ENCODE measurements around the gene ECSIT.
"Not testable (repeated sequence)": the region's sequence is repeated elsewhere in the genome, so short reads cannot be mapped to it uniquely, and the experiment has no call there.

Gene ECSIT, protein sequence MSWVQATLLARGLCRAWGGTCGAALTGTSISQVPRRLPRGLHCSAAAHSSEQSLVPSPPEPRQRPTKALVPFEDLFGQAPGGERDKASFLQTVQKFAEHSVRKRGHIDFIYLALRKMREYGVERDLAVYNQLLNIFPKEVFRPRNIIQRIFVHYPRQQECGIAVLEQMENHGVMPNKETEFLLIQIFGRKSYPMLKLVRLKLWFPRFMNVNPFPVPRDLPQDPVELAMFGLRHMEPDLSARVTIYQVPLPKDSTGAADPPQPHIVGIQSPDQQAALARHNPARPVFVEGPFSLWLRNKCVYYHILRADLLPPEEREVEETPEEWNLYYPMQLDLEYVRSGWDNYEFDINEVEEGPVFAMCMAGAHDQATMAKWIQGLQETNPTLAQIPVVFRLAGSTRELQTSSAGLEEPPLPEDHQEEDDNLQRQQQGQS

GRCh38 chr19:11528551-11529341 is at the start of gene ECSIT:
TSS of gene ECSIT (minus strand) at chr19:11529134. CDS start at chr19:11519170, 9,964 bp downstream.
- DNase-seq = peak; percentile 97

DNA sequence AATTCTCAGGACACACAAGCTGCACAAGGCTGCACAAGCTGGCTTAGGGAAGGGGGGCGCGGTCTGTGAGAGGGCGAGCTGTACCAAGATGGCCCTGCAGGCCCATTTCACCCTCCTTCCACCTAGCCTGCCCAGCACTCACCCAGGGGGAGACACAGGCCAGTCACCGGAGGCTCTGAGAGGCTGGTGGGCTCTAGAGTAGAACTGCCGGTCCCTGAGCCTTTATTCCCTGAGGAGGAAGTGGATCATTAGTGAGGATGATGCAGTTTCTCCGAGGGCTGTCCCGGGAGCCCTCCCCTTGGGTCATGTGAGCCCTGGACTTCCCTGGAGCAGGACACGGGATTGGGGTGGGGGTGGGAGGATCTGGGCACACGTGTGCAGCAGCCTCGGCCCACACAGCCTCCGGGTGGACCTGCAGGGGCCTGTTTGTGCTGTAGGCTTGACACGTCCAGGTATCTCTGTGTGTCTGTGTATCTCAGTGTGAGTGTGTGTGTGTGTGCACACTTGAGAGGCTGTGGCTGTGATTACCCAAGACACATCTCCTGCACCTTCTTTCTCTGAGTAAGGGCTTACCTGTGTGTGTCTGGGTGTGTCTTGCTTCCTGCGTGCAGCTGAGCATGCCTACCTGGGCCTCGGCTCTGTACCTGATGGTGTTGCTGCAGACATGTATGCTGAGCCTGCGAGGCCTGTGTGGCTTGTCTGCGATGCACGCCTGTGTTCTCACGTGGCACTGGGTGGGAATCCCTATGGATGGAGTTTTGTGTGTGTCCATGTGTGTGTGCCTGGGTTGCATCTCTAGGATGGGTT is 48.7 kb upstream of the ECSIT start, which contains the start of gene ACP5:
ACP5 (minus strand) TSS at position 195 of the 807 bp plus-strand sequence. CDS start 328 bp downstream, outside the sequence.
- DNase-seq = no peak

DNA sequence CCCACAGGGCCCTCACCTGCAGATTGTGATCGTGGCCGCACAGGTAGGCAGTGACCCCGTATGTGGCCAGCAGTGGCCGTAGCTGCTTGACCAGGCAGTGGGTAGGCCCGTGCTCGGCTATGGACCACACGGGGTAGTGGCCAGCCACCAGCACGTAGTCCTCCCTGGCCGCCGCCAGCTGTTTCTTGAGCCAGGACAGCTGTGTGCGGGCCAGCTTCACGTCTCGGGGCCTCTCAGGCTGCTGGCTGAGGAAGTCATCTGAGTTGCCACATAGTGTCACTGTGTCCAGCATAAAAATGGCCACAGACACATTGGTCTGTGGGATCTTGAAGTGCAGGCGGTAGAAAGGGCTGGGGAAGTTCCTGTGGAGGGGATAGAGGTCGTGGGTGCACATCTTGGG is 47.3 kb upstream of the ECSIT start:
- no peak for DNase-seq

DNA sequence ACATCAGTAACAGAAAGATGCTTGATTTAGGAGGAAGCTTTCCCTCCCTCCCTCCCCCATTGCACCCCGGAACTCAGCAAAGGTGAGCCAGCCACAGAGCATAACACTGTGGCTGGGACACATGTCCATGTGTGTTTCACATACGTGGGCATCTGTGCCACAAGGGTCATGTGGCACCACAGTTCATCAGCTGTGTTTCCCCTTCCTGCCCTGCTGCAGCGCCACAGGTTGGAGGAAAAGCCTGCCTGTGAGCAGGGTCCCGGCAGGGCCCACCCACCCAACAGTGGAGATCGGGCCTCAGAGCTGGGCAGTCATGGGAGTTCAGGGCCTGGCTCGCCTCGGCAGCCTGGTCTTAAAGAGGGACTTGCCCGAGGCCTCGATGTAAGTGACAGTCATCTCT is 45.8 kb upstream of the ECSIT start:
- no peak for DNase-seq

- not testable (repeated sequence) for DNase-seq
These were observed 44.8 kb upstream of the ECSIT start for GRCh38 chr19:11573763-11574162.

GRCh38 chr19:11573354-11573753 is 44.4 kb upstream of the ECSIT start:
- DNase-seq = not testable (repeated sequence)

DNA sequence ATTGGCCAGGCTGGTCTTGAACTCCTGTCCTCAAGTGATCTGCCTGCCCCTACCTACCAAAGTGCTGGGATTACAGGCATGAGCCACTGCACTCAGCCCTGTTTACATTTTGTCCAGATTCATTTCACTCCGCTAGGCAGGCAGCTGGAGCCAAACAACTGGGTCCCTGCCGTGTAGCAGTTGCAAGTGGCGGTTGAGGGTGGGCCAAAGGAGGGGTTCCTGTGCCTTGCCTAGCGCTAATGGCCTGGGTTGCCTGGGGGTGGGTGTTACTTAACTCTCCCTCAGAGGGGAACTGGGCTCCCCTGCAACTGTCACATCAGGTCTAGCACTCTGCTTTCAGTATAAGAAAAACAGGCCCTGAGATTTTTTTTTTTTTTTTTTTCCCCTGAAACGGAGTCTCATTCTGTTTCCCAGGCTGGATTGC is 41.1 kb upstream of the ECSIT start:
- DNase-seq = no peak

DNA sequence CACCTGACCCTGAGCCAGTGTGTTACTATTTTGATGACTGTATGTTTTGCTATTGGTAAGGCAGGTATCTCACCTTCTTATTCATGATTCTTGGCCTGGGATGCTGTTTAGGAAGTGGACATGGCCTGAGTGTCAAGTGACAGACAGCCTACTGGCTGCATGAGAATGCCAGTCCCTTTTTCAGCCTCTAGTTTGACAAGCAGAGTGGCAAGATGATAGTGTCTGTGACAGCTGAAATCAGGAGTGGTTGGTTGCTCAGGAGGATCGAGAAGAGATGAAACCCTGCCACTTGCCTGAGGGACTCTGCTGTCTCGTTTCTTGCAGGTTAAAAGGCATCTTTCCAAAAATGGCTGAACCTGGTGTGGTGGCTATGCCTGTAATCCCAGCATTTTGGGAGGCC is 37.2 kb upstream of the ECSIT start:
- DNase-seq = no peak

DNA sequence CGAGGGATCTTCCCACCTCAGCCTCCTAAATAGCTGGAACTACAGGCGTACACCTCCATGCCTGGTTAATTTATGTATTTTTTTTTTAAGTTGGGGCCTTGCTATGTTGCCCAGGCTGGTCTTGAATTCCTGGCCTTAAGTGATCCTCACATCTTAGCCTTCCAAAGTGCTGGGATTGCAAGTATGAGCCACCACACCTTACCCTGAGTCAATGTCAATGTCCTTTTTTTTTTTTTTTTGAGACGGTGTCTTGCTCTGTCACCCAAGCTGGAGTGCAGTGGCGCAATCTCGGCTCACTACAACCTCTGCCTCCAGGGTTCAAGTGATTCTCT is 36.7 kb upstream of the ECSIT start:
- DNase-seq = not testable (repeated sequence)

DNA sequence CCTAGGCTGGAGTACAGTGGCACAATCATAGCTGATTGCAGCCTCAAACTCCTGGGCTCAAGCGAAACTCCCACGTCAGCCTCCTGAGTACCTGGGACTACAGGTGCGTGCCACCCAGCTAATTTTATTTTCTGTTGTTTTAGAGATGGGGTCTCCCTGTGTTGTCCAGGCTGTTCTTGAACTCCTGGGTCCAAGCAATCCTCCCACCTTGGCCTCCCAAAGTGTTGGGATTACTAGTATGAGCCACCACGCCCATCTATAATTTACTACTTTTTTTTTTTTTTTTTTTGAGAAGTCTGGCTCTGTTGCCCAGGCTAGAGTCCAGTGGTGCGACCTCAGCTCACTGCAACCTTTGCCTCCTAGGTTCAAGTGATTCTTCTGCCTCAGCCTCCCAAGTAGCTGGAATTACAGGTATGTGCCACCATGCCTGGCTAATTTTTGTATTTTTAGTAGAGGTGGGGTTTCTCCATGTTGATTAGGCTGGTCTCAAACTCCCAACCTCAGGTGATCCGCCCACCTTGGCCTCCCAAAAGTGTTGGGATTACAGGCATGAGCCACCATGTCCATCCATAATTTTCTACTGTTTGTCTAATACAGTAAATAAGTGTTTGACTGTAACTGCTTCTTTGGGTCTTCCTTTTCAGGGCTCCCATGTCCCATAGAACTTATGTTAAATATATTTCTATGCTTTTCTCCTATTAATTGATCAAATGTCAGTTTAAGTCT is 35.3 kb upstream of the ECSIT start:
- DNase-seq = not testable (repeated sequence)

GRCh38 chr19:11563532-11563931 is 34.6 kb upstream of the ECSIT start:
- DNase-seq = no peak

- no peak for DNase-seq
These were observed 31.6 kb upstream of the ECSIT start for GRCh38 chr19:11560404-11561051.

DNA sequence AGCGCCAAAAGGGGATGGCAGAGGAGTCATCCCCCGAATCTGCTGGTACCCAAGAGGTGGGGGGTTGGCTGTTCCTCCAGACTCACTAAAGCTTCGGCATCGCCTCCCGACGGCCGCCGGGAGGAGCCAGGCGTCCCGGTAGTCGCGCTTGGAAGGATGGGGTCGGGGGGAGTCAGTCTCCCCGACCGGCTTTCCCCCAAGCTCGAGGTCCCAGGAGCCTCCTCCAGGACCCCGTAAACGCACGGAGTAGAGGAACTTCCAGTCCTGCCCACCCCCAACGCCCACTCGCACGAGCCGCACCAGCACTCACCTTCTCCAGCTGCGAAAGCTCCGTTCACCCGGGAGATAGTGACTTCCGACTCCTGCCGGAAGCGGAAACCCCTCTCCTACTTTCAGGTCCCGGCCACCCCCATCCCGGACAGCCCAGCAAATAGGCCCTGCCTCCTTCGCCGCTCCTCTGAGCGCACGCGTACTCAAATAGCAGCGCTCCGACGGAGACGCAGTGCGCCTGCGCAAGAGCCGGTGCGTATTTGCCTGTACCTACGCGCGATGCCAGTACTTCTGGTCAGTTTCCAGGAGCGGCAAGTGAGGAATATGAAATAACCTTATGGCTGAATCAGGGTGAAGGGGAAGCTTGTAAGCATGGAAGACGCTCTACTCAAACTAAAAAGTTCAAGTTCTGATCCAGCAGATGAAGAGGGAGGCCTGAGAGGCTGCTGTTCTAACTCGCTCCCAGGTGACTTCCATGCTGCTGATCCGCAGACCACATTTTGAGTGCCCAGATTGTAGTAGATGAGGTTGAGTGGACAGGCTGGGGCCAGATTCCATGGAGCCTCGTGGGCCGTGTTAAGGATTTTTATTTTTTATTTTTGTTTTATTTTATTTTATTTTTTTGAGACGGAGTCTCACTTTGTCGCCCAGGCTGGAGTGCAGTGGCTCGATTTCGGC is 30.2 kb upstream of the ECSIT start, which contains the start of gene ELOF1:
ELOF1 (minus strand) TSS at position 350 of the 948 bp plus-strand sequence. CDS start 4,883 bp downstream, outside the sequence.
- DNase-seq = peak; percentile 98

DNA sequence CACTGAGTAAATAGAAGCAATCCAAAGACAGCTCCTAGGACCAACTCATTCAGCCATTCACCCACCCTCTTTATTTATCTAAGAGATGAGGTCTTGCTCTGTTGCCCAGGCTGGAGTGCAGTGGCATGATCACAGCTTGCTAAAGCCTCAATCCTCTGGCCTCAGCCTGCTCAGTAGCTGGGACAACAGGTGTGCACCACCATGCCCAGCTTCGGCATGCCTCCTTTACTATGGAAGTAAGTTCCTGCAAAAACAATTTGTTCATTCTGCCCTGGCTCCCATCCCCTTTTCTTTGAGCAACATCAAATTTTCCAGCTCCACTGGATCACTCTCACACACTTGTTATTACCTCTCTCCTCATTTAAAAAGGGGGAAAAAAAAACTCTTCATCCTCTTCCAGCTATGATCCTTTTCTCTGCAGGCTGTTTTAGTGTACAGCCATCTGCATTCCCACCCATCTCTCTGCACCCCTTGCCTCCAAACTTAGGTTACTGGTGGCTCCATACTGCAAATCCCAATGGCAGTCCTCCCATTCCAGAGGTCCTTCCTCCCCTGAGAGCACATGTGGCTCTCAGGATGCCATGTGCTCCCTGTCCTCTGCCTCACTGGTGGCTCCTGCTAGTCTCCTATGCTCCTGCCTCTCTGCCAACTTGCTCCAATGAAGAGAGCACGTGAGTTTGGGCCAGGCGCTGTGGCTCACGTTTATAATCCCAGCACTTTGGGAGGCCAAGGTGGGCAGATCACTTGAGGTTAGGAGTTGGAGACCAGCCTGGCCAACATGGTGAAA is 27.9 kb upstream of the ECSIT start:
- no peak for DNase-seq

DNA sequence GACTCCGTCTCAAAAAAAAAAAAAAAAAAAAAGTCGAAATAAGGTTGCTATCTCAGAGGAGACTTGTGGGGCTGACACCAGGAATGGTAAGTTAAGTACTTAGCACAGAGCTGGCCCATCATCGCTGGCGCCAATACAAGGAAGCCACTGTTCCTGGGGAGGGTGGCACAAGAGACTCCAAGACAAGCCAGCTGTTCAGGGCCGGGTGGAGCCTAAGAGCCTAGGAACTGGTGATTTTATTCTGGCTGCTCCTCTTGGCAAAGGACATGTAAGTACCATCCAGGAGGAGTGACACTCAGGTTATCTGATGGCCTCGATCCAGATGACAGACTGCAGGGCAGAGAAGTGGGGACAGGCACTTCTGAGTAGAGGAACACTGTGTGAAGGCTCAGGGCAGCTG is 26.3 kb upstream of the ECSIT start:
- DNase-seq = no peak

DNA sequence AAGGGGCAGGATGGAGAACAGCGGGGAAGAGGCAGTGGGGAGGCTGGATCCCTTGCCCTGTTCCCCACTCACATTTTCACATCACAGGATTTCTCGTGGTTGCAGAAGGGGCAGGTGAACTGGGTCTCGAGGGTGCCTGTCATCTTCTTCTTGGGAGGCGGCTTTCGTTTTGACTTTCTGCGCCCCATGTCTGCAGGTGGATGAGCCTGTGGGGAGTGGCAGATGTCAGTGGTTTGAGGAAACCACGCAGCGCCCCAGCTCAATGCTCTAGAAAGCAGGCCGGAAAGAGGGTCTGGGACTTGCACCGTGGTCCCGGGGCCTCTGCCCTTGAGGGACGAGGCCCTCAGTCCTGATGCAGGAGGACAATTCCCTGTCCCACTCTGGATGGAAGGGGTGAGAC is 25.2 kb upstream of the ECSIT start:
- no peak for DNase-seq

GRCh38 chr19:11552666-11553372 is 23.9 kb upstream of the ECSIT start:
- no peak for DNase-seq

DNA sequence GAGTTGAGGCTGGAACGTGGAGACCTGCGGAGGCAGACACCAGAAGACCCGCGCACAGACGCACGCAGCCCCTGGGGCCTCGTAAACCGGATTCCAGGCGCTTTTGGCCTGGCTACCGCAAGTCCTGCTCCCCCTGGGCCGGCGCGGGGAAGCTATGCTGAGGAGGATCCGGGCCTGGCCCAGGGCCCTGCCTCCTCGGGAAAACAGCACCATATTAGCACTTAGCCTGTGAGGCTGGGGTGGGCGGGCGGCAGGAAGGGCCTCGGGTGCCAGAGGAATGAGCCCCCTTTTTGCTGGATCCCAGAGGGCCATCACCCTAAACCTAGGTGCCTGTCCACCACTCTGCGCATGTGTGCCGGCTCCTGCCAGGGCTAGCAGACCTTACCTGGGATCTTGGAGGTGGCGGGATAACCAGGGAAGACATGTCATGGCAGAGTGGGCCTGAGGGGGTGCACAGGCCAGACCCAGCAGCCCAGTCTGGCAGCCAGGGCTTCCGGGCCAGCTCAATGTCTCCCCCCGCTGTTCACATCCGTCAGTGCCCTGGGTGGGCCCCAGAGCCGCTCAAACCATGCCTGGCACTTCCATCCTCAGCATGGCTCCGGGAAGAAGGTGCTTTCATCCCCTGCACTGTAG is 22.8 kb upstream of the ECSIT start:
- DNase-seq = no peak
